ENCODE results near the gene CDH2.
A peak's percentile ranks its signal among the peaks of the same experiment; 100 is the strongest.

Gene CDH2

DNA sequence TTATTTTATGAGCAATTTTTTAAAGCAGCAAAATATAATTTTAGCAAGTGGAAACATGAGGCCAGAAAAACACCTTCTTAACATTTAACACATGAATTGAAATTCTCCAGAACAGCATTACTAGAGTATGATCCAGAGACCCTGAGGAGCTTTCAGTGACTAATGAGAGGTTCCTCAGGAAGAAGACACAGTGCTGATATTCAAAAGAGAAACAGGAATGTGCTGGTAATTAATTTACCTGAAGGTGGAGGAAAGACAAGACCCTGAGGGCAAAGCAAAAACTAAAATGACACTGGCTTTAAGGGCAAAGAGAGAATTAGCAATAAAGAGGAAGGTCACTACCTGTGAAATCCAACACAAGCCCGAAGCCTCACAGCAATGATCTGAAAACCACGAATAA, 97.0 kb downstream of the CDH2 start:
- no peak for DNase-seq

DNA sequence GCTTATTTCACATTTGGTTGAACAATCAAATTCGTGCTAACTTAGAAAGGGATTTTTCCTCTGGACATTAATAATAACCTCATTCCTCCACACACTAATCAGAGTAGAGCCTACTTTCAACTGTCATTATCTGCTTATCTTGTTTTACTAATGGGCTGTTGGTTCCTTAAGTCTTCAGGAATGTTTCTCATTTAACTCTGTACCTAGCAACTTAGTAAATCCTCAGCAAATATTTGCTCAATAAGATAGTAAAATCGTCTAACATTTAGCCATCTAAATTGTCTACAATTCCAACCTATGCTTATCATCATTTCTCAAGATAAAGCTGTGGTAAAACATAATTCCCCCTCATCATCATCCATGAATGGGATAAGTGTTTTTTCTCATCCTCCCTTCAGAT, 98.1 kb downstream of the CDH2 start:
- DNase-seq, result no peak

DNA sequence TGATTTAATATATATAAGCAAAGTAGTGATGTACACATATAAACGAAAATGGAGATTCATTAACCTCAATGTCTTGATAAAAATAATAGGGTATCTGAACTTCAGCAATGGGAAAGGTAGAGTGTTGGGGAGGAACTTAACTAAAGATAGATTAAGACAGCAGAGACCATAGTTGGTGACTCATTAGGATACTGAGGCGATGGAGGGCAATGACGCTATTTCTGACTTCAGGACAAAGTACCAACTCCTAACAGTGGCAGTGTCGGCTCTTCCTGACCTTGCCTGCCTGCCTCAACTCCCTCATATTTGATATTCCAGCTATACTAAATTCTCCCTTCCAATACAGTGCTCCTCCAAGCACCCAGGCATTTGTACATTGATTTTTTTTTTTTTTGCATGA, 98.6 kb downstream of the CDH2 start:
- no peak for DNase-seq

DNA sequence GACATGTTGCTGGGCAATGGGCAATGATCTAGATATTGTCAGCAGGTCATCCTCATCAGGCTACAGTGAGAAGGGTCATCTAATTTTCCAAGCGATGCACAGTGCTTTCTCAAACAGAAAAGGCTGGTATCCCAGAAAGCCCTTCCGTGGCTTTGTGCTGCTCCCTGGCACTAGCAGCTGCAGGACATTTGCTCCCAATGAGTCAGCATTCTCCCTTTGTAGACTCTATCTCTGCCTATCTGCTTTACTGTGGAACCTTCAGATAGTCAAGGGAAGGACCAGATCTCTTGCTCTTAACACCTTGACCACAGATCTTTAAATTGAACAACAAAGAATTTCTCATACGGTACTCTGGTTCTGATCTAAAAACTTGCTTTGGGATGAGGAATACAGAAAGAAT, 101.4 kb downstream of the CDH2 start:
- no peak for DNase-seq

DNA sequence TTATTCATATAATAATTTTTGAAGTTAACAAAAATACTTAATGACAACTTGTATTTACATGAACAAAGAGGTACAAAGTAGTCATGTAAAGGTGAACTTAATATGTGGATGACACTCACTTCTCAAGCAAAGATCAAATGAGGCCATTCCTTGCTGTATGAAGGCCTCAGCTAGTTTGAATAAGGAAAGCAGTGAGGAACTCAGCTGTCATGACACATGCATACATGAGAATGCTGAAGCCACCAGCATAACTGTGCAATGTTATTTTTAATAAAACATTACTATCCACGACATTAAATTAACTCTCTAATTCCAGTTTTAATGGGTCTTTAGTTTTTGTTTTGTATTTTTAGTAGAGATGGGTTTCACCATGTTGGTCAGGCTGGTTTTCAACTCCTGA, 102.9 kb downstream of the CDH2 start:
- no peak for DNase-seq

DNA sequence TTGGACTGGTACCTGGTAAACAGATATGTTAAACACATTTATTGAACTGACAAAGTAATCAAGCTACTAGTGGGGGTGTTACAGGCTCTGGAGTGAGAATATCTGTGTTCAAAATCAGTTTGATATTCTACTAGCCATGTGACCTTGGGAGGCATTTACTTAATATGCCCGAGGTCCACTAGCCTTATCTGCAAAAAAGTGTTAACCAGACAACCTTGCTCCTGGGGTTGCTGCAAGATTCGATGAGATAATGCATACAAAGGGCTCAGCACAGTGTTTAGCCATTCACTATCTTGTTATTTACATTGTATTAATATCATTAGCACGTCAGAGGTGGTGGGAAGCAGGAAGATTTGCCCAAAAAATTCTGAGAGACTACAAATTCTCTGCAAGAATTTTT, 103.3 kb downstream of the CDH2 start:
- no peak for DNase-seq

DNA sequence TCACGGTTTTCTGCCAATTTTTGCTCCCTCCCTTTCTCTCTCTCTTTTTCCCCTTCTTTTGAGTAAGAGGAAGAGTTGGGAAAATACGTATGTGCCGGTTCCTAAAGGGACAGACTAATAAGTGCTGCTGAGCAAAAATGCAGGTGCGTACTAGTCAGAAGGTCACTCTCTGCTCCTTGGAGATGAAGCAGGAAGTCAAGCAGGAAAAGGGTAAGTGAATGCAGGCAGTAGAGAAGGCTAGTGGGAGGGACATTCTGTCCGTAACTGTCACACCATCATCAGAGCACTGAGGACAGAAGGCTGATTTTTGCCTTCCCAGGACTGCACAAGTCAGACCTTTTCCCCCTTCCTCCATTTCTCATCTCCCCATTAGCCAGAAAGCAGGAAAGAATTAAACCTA, 105.7 kb downstream of the CDH2 start:
- DNase-seq, result no peak

DNA sequence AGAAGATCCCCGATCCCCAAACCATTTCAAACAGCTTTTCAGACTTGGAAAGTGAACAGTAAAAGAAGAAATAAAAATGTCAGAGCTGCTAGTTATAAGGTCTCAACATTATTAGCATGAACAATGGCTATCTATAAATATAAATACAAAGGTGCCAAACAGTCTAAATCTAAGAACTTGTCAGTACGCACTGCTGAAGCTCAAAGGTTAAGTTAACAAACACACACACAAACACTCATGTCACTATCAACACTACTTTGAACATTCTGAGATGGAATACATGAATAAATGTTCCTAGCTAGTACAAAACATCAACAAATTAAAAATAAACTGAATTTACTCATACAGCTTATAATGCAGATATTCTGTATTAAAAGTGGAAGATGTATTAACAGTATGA, 108.7 kb downstream of the CDH2 start:
- no peak for DNase-seq

DNA sequence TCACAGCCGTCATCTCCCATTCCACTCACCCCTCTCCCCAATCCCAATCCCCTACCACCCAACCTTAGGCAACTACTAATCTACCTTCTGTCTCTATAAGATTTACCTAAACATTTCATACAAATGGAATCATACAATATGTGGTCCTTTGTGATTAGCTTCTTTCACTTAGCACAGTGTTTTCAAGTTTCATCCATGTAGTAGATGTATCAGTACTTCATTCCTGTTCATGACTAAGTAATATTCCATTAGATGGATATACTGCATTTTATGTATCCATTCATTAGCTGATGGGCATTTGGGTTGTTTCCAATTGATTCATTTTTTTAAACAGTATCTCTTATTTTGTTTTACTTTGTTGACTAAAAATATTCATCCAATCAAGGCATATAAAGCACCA, 109.6 kb downstream of the CDH2 start:
- DNase-seq, result no peak

DNA sequence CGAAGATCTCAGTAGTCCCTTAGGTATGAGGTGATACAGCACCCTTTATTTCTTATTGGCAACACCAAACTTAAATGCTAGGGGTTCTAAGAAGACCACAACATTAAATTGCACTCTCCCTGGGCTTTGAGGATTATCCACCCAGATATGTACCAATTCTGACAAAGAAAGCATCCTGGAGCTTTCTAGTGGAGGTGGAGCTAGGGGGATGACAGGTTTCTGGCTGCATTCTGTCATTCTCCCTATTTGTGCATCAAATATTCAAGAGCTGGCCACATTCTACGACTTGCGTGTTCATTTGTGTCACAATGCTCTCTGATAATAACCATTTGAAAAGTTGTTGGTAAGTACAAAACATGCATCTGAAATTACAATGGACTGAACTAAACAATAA, 111.1 kb downstream of the CDH2 start:
- DNase-seq, result no peak

DNA sequence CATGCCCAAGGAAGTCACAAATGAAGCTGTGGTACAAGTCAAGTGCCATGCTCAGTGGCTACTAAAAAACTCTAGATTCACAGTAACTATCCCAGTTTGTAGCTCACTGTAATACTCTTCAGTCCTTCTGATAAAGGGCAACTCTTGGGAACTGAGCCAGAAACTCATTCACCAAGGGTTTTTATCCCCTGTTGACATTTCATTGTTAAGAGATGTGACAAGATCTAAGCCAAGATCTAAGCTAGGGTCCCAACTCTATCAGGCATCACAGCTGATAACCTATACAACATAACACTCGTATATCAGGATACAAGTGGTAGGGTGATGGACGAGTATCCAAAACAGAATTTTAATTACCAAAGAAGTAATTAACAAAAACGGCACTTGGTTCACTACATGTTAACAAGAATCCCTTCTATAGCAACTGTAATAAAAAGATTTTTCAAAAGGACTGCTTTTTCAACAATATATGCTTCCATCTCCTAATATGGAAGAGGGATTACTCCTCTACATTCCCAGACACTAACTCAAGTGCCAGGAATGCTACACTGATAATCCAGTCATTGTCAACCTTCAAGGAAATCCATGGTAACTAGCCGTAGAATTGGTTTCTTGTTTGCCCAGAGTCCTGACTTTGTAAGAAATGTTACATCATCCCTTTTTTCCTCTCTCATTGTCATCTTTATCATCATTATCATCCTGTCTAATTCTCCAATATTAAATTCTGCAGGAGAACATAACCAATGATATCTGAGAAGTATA, 111.7 kb downstream of the CDH2 start:
- no peak for DNase-seq

DNA sequence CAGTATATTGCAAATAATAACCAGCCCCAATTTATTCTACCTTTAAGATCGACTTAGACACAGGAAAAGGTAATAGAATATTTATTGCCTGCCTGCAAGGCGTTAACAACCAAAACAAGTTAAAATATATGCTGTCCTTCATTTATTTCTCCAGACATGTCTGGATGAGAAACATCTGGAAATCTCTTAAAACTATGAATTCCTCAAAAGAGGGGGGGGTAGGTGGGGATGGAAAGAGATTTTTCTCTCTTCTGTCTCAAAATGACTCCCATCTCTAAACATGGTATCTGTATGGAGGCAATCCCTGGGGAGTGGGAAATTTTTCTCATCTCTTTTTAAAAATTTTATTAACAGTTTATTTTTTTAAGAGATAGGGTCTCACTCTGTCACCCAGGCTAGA, 113.0 kb downstream of the CDH2 start:
- no peak for DNase-seq

DNA sequence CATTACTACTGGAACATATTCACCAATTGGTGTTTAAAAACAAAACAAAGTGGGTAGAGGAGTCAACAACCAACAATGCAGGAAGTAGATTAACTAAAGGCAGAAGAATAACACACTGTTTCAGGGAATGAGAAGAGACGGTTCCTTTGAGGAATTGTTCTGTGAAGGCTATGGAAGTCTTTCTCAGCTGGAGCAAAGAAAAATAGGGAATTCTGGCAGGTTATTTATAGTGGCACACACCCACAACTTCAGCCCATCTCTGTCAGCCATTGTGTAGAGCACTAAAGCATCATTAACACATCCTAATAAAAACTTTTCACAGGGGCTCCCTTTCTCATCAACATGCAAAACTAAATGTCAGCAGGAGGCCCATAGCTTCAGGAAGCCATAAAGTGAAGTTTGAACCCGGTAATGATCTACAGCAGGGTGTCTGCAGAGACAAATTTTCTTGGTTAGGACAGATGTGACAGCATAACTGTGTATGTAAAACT, 113.6 kb downstream of the CDH2 start:
- no peak for DNase-seq

DNA sequence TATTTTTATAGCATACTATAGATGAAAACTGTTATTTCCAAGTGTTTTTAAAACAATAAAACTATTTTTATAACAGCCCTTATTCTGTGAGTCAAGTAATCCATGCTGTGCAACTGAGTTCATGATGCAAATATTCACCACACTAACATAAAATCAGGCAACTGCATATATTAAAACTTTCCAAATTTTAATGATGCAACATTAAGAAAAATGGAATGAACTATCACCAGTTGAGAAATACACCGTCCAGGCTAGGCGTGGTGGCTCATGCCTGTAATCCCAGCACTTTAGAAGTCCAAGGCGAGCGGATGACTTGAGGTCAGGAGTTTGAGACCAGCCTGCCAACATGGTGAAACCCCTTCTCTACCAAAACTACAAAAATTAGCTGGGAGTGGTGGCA, 114.5 kb downstream of the CDH2 start:
- no peak for DNase-seq

DNA sequence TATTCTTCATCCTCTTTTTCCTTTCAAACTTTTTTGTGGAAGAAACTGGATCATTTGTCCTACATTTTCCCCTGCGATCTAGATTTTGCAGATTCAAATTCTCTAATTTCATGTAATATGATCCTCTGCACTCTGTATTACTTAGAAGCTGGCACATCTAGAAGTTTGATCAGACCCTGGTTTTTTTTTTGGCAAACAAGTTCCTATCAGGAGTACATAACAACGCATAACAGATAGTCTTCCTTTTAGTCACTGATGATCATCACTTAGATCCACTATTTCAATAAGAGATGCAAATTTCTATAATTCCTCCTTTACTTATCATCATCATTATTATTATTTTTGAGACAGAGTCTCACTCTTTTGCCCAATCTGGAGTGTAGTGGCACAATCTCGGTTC, 117.1 kb downstream of the CDH2 start:
- DNase-seq, result no peak

DNA sequence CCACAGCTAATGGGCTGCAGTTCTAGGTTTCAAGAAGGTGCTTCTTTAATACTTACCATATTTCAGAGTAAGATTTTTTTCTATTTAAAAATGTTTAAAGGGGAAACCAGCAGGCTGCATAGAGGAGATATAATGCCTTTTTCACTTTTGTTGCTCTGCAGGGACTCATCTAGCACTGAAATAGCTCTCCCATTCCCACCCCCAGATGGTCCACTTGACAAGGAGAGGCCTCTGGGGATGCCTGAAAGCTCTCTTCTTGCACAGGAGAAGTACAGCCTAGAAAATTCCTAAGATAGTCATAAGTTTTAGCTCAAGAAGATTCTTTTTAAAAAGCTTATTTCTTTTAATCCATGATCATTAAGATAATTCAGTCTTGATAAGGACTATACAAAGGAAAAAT, 126.4 kb downstream of the CDH2 start:
- no peak for DNase-seq

DNA sequence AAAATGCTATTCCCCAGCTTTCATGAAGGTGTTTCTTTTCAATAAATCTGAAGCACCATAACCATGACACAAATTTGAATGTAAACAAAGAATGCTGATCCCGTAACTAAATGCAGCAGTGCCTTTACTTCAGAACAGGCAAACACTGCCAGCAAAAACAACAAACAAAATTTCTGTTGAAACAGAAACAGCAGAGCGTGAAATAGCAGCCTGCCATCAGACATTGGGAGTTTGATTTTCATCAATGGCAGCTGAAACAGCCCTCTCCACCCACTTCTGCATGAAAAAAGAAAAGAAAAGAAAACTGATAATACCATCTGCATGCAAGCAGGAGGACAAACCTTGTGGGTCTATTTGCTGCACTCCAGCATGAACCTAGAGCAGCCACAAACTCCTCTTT, 128.3 kb downstream of the CDH2 start:
- peak in 1 of 2 experiments; percentile 36 for DNase-seq

DNA sequence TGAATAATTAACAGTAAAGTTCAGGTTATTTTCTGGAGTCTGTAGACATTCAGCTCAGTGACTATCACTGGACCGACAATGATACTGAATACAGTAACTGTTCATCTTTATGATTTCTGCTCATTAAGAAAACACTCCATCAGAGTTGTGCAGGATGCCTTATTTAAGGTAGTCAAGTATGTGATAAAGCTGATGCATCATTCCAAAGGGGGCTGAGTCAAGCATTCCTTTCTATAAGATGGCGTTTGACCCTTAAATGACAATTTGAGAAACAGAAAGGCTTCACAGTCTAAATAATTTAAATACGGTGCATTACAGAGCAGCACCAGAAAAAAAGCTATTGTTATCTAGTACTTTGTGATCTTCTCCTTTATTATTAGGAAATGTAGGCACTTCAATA, 131.1 kb downstream of the CDH2 start:
- DNase-seq, result no peak

DNA sequence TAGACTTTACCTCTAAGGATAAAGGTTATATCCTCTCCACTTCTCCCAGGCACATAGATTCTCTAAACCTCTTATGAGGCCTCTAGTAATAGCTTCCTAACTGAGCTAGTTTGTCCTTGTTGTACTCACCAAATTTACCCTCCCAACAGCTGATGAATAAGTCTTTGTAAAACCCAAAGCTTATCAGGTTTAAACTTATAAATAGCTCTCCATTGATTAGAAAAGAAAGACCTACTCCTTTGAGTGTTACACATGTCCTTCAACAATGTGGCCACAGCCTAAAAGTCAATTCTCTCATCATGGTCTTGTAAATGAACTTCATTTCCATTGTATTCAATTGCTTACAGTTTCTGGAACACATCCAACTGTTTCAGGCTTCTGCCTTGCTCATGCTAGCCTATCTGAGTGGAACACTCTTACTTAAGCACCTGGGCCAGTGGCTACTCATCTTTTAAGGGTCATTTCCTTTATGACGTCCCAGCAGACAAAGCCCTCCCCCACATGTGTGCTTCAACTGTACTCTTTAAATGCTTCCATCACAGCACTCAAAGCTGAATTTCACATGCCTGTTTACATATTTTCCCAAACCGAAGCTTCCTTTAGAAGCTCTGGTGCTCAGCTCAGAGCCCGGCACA, 131.6 kb downstream of the CDH2 start:
- DNase-seq, result peak in 1 of 2 experiments; percentile 7

DNA sequence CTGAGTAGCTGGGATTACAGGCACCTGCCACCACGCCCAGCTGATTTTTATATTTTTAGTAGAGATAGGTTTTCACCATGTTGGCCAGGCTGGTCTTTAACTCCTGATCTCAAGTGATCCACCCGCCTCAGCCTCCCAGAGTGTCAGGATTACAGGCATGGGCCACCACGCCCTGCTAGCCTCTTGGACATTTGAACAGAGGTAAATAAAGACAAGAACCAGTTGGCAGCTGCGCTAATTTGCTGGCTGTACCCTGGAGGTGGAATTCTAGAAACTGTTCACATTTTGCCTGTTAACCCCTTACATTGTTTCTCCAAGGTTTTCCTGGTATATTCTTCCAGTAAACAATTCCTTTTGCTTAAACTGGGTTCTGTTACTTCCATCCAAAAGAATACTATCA, 132.9 kb downstream of the CDH2 start:
- no peak for DNase-seq

DNA sequence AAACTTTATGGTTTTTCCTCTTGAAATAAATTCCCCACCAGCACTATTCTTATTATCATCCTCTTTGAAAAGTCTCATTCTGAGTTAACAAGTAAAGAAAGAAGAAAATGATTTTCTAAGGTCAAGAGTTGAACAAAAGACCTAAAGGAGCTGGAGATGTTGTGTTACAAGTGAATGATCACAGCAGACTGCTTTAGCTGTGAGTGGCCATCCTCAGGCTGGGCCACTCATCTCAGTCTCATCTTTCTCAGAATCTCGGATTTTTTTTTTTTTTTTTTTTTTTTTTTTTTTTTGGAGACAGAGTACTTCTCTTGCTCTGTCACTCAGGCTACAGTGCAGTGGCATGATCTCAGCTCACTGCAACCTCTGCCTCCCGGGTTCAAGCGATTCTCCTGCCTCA, 133.3 kb downstream of the CDH2 start:
- DNase-seq, result no peak

DNA sequence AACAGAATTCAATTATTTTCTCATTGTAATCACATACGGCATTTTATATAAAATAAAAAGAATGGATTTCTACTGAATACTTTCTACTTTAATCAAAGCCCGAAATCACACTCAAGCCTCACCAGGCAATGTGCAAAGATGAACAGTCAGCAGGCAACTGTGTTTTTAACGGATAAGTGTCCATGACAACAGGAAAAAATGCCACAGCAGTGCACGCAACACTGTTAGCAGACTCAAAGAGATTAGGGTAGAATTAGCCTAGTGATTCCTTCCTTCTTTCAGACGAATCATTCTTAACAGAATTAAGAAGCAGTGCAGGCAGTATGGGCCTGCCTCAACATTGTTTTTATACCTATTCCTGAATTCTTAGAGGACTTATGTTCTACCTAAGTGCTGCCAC, 135.6 kb downstream of the CDH2 start:
- DNase-seq, result no peak

DNA sequence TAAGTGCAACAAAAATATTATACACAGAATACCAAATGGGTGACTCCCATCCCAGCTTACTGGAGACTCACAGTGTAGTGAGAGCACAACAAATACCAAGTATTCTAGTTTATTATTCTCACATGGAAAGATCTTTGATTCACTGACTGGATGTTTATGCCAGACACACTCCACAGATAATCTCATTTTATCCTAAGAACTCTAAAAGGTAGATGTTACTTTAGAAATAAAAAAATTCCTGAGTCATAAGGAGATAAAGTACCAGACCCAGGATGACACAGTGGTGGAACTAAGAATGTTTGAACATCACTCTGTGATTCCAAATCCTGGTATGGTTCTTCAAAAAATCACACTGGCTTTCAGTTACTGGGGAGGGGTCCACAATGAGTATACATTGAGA, 136.2 kb downstream of the CDH2 start:
- no peak for DNase-seq

DNA sequence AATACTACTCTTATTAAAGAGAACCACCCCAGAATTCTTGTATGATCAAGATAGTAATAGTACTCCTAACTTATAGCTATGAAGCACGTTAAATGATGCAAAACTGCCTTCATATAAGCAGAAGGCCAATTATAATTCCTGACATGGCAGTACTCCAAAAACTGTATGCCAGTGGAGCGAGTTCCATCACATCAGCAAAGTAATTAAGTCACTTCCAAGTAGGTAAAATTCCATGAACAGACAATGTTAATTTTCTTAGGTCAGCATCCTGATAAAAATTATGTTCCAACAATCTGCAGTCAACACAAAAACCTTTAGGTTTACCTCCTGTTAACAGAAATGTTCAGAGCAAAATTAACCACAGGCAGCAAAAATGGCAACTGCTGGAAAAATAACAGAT, 136.7 kb downstream of the CDH2 start:
- no peak for DNase-seq

DNA sequence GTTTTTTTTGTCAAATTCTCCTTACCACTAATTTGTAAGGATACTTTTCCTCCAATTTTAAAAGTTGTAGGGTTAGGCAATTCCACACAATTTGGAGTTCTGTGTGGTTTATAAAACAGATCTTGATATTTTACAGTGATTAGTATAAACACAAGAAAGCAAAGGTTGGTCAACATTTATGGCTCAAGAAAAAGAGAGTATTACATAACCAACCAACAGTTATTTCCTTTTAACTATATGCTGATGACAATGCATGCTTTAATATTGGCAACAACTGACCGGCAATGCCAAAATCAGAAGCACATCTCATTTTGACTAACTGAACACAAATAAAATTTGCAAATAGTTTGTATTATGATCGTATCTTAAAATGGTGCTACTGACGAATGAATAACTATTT, 137.2 kb downstream of the CDH2 start:
- DNase-seq, result no peak

All from NCI-H2081 (cell line).